ENCODE measurements around the gene AFTPH. TPM values are rescaled to one million over a fixed set of nuclear protein-coding genes. Genes with fewer than 3 reads are reported as not detected.

The AFTPH gene
- total and polyA plus RNA-seq, 12 donors, result 7.9 to 22.3 (median 11.0) TPM

GRCh38 chr2:64607381-64608304 lies 83.5 kb downstream of the AFTPH start:
- peak overlapping the region in 1 of 10 donors; percentile 92 for H3K27ac ChIP-seq
- no peak for DNase-seq
- WGBS, 2 donors, result 76 to 80% methylated on average over 18 of the region's 18 CpGs
- no peaks in the 10 kb centered on the region for H3K27me3 ChIP-seq
- peaks cover 0 to 34% (median 15%) of the 10 kb centered on the region in 9 donors for H3K4me1 ChIP-seq
- ATAC-seq, result no peak
- intact Hi-C loops (cut with DNase I), result loop anchor here in 6 of 10 donors (2.0 to 5.0 kb wide), 5 partner anchors 35 to 265 kb away; no protein-coding TSS in a partner anchor
- no peak for TF ChIP-seq CTCF (IDR thresholded peaks at IDR 0.05)
- peaks cover 0 to 4% (median 0%) of the 10 kb centered on the region in 11 donors for H3K9me3 ChIP-seq
- H3K4me3 ChIP-seq, result peak overlapping the region in 3 of 10 donors; percentile 20 to 42 (median 37)
- H3K36me3 ChIP-seq, result no peaks in the 10 kb centered on the region

- H3K4me1 ChIP-seq, result peaks cover 0 to 34% (median 15%) of the 10 kb centered on the region in 9 donors
- peak overlapping the region in 9 of 10 donors; percentile 58 to 79 (median 66) for H3K4me3 ChIP-seq
- peaks cover 0 to 4% (median 0%) of the 10 kb centered on the region in 11 donors for H3K9me3 ChIP-seq
- no peaks in the 10 kb centered on the region for H3K36me3 ChIP-seq
- TF ChIP-seq CTCF (IDR thresholded peaks at IDR 0.05), result no peak
- no peaks in the 10 kb centered on the region for H3K27me3 ChIP-seq
- no peak for DNase-seq
- peak overlapping the region in 9 of 10 donors; percentile 59 to 92 (median 83) for H3K27ac ChIP-seq
- WGBS, 2 donors, result 18% methylated on average over 15 to 20 of the region's 20 CpGs
- ATAC-seq, result peak; percentile 3 to 38 (median 13)
- intact Hi-C loops (cut with DNase I), result loop anchor here in 6 of 10 donors (2.0 to 5.0 kb wide), 5 partner anchors 33 to 263 kb away; no protein-coding TSS in a partner anchor
Measured at GRCh38 chr2:64608867-64609226, 84.7 kb downstream of the AFTPH start.

GRCh38 chr2:64609227-64609941 lies 85.3 kb downstream of the AFTPH start:
- Histone ChIP-seq H3K4me1 (peaks cover 0 to 34% (median 15%) of the 10 kb centered on the region in 9 donors), H3K4me3 (peak overlapping the region; percentile 47 to 79 (median 66)), H3K27ac (peak overlapping the region in 9 of 10 donors; percentile 66 to 92 (median 83)), H3K27me3 (no peaks in the 10 kb centered on the region), H3K9me3 (peaks cover 0 to under 1% (median 0%) of the 10 kb centered on the region in 11 donors), H3K36me3 (no peaks in the 10 kb centered on the region)
- 3% methylated on average over 48 to 74 of the region's 74 CpGs for WGBS, 2 donors
- DNase-seq (peak; percentile 44 to 77), ATAC-seq (peak; percentile 46 to 85 (median 72))
- intact Hi-C loops (cut with DNase I), result loop anchor here in 6 of 10 donors (2.0 to 5.0 kb wide), 5 partner anchors 33 to 263 kb away; no protein-coding TSS in a partner anchor
- TF ChIP-seq CTCF (IDR thresholded peaks at IDR 0.05), result peak in 6 of 9 donors; percentile 18 to 72 (median 52)

GRCh38 chr2:64609942-64610281 lies 85.8 kb downstream of the AFTPH start:
- intact Hi-C loops (cut with DNase I), result loop anchor here in 6 of 10 donors (2.0 to 5.0 kb wide), 5 partner anchors 32 to 262 kb away; no protein-coding TSS in a partner anchor
- Histone ChIP-seq H3K27me3 (no peaks in the 10 kb centered on the region), H3K36me3 (no peaks in the 10 kb centered on the region), H3K4me3 (peak overlapping the region; percentile 47 to 79 (median 66)), H3K27ac (peak overlapping the region in 9 of 10 donors; percentile 66 to 92 (median 83)), H3K4me1 (peaks cover 0 to 34% (median 15%) of the 10 kb centered on the region in 9 donors), H3K9me3 (no peaks in the 10 kb centered on the region)
- 43 to 52% methylated on average over 3 of the region's 3 CpGs for WGBS, 2 donors
- no peak for TF ChIP-seq CTCF (IDR thresholded peaks at IDR 0.05)
- no peak for DNase-seq
- no peak for ATAC-seq

Measured in heart right ventricle (tissue), 16 donors.